HUES64 (cell line): ENCODE results near the gene LRRC15.

ENCODE experiments used
- H3K27ac ChIP-seq: 2 replicates; pipeline ENCODE4 v1.7.0; 2013; ENCODE audit warnings: low read depth, low read length, inconsistent platforms
- H3K27me3 ChIP-seq: 2 replicates; pipeline ENCODE4 v1.6.1; 2013; ENCODE audit warnings: mild to moderate bottlenecking, low read length; ENCODE audit not compliant: insufficient read depth
- H3K36me3 ChIP-seq: 2 replicates; pipeline ENCODE4 v1.6.1; 2013; ENCODE audit warnings: mild to moderate bottlenecking, low read length; ENCODE audit not compliant: insufficient read depth
- H3K4me1 ChIP-seq: 2 replicates; pipeline ENCODE4 v1.6.1; 2013; ENCODE audit warnings: mild to moderate bottlenecking, low read length, moderate library complexity; ENCODE audit not compliant: insufficient read depth
- H3K4me3 ChIP-seq: 2 replicates; pipeline ENCODE4 v1.5.1; 2013; ENCODE audit warnings: mild to moderate bottlenecking, low read length, moderate library complexity
- H3K9ac ChIP-seq: 2 replicates; pipeline ENCODE4 v1.6.1; 2013; ENCODE audit warnings: mild to moderate bottlenecking, low read depth, low read length
- H3K9me3 ChIP-seq: 2 replicates; pipeline ENCODE4 v1.6.1; 2013; ENCODE audit warnings: low read depth, low read length; ENCODE audit not compliant: insufficient read depth
- WGBS: fragments of 150-250, 120-280 bp; methylation state at CpG from one replicate; pipeline ENCODE4 v1.1.7; 2013; ENCODE audit warnings: missing lambda C conversion rate; 5-methylcytosine and 5-hydroxymethylcytosine counted together

Gene LRRC15

DNA sequence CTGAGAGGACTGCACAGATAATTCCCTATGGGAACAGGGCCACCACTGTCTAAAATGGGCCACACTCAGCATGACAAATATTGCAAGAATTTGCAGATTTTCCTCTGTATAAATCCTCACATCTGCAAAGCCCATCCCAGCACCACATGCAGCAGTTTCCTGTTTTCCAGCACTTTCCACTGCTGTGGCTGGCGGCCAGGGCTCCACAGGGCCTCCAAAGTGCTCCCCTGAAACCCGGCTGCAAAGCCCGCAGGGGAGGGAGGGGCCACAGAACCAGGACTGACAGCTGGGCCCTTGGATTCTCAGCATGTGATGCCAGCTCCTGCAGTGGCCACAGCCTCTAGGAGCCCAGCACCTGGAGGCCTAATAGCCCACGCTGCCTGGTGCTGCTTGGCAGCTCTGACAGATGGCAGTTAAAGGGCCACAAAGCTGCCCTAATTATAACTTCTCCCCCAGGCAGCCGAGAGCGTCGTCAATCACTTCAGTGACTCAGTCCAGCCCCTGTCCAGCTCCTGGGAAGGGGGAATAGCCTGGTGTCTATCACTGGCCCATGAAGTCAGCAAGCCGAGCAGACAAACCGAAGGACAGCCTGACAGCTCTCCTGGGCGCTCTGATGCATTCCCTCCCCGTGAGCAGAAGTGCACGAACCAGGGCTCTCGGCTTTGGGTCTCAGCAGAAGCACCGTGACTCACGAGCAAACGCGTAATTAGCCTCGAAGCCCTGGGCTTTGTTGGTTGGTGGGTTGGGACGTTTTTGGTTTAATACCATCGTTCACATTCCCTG is 4.7 kb downstream of the LRRC15 start:
- WGBS: 45% methylated on average over 20 of the region's 20 CpGs
- Histone ChIP-seq H3K4me3 (no peak overlapping the region), H3K4me1 (peaks cover 14% of the 10 kb centered on the region; the same call in 1 of the 2 replicates), H3K9ac (no peak overlapping the region), H3K9me3 (no peaks in the 10 kb centered on the region), H3K27ac (no peak overlapping the region), H3K36me3 (no peaks in the 10 kb centered on the region), H3K27me3 (peaks cover 23% of the 10 kb centered on the region)

DNA sequence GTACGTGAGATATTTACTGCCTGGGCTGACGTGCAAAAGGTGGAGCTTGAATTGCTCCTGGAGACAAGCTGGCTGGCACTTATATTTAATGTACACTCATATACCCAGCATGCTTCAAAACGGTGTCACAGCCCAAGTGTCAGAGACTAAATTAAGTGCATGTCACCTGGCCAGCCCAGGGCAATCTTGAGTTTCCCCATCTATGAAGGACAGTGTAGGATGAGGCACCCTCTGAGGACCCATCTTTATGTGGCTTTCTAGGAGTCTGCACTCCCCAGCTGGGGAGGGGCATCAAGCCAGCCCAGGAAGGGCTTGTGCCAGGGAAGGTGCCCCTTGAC is 5.3 kb downstream of the LRRC15 start:
- H3K9me3 ChIP-seq: no peaks in the 10 kb centered on the region
- H3K27ac ChIP-seq: no peak overlapping the region
- no peaks in the 10 kb centered on the region for H3K36me3 ChIP-seq
- no peak overlapping the region for H3K9ac ChIP-seq
- H3K4me1 ChIP-seq: peaks cover 9% of the 10 kb centered on the region; the same call in 1 of the 2 replicates
- 96% methylated on average over 3 of the region's 3 CpGs for WGBS
- no peak overlapping the region for H3K4me3 ChIP-seq
- peaks cover 18% of the 10 kb centered on the region for H3K27me3 ChIP-seq

DNA sequence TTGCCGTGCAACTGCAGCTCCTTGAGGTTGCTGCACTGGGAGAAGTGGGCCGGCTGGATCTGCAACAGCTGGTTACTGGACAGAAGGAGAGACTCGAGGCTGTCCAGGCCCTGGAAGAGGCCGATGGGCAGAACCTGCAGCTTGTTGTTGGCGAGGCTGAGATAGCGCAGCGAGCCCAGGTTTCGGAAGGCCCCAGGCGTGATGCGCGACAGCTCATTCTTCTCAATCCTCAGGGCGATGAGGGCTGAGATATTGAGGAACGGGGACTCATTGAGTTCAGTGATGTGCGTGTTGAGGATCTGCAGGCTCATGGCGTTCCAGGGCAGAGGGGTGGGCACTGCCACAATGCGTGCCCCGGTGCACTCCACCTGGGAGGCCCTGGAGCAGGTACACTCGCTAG is 9.0 kb downstream of the LRRC15 start:
- H3K36me3 ChIP-seq: no peaks in the 10 kb centered on the region
- WGBS: 90% methylated on average over 18 of the region's 18 CpGs

DNA sequence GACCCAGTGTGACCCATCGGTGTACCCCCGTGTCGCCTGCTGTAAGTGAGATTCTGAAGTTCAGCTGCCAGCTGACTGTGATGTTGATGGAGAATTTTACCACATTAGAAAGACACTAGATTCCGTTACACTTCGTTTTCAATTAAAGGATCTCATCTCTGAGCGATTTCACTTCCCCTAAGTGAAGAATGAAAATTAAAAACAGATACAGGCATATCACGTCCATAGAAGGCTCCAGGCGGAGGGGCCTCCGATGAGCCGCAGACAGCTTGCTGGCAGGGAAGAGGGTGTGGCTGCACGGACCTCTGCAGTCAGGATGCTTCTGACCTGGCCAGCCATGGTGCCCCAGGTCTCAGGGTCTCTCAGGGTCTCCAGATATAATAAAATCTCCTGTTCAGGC is 11.9 kb downstream of the LRRC15 start:
- no peak overlapping the region for H3K27ac ChIP-seq
- H3K9ac ChIP-seq: no peak overlapping the region
- H3K9me3 ChIP-seq: no peaks in the 10 kb centered on the region
- no peaks in the 10 kb centered on the region for H3K27me3 ChIP-seq
- 93% methylated on average over 11 of the region's 11 CpGs for WGBS
- no peaks in the 10 kb centered on the region for H3K4me1 ChIP-seq
- no peak overlapping the region for H3K4me3 ChIP-seq
- H3K36me3 ChIP-seq: no peaks in the 10 kb centered on the region

More for the DNA sequence above, 9.0 kb downstream of the LRRC15 start:
- Histone ChIP-seq H3K4me1 (no peaks in the 10 kb centered on the region), H3K9ac (no peak overlapping the region), H3K9me3 (no peaks in the 10 kb centered on the region), H3K4me3 (no peak overlapping the region), H3K27ac (no peak overlapping the region), H3K27me3 (no peaks in the 10 kb centered on the region)

DNA sequence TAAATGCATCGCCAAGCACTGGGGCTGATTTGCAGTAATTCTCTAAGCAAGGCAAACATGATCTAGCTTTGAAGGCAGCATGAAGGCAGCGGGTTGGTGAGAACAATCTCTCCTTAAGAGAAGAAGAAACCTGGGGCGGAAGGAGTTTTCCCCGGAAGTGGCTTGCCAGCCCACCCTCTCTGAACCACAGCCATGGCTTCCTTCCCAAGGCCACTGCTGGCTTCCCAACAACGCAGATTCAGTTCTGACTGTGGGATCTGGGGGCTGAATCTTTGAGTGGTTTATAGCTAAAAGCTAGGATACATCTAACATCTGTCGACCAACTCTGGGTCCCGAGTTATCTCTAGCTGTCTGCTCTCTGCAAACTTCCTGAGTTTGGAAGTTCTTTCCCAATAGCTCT is 14.2 kb downstream of the LRRC15 start:
- Histone ChIP-seq H3K36me3 (no peaks in the 10 kb centered on the region), H3K27me3 (no peaks in the 10 kb centered on the region), H3K27ac (no peak overlapping the region), H3K9me3 (no peaks in the 10 kb centered on the region), H3K4me3 (no peak overlapping the region), H3K9ac (no peak overlapping the region), H3K4me1 (no peaks in the 10 kb centered on the region)
- WGBS: 89% methylated on average over 7 of the region's 7 CpGs

DNA sequence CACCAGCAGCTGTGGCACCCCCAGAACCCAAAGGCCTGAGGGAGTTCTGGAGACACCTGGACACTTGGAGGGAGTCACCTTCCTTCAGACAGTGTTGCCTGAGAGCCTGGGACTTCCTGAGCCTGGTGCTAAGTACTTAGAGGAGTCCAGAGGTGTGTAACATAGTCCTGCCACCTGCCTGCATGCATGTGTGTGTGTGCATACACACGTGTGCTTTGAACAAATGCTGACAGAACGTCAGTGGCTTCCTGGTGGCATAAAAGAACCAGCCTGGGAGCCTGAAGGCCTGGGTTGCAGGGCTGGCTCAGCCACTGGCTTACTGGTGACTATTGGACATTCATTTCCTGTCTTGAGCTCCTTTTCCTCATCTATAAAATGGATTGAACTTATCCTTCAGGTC is 15.2 kb downstream of the LRRC15 start:
- Histone ChIP-seq H3K27ac (no peak overlapping the region), H3K36me3 (no peaks in the 10 kb centered on the region), H3K9ac (no peak overlapping the region), H3K4me3 (no peak overlapping the region), H3K27me3 (no peaks in the 10 kb centered on the region), H3K4me1 (no peaks in the 10 kb centered on the region), H3K9me3 (no peaks in the 10 kb centered on the region)
- 81% methylated on average over 2 of the region's 2 CpGs for WGBS

DNA sequence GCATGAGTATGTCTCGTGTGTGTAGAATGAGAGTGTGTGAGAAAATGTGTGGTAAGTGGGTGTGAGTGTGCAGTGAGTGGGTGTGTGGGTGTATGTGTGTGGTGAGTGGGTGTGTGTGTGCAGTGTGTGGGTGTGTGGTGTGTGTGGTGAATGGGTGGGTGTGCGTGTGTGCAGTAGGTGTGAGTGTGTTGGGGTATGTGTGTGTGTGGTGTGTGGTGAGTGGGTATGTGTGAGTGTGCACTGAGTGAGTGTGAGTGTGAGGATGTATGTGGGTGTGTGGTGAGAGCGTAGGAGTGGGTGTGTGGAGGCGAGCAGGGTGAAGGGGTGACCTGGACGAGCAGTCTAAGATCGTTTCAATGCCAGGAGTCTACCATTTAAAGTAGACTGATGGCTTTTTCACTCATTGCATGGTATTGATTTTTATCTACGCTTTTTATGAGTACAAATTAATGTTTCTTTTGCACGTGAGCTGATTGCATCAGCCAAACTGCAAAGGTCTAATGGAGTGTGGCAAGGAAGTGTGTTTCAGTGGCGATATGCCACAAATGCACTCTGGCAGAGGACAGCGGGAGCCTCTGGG is 16.8 kb downstream of the LRRC15 start:
- 93% methylated on average over 10 of the region's 10 CpGs for WGBS
- Histone ChIP-seq H3K27me3 (no peaks in the 10 kb centered on the region), H3K36me3 (no peaks in the 10 kb centered on the region), H3K27ac (no peak overlapping the region), H3K9ac (no peak overlapping the region), H3K4me3 (no peak overlapping the region), H3K9me3 (no peaks in the 10 kb centered on the region), H3K4me1 (no peaks in the 10 kb centered on the region)

DNA sequence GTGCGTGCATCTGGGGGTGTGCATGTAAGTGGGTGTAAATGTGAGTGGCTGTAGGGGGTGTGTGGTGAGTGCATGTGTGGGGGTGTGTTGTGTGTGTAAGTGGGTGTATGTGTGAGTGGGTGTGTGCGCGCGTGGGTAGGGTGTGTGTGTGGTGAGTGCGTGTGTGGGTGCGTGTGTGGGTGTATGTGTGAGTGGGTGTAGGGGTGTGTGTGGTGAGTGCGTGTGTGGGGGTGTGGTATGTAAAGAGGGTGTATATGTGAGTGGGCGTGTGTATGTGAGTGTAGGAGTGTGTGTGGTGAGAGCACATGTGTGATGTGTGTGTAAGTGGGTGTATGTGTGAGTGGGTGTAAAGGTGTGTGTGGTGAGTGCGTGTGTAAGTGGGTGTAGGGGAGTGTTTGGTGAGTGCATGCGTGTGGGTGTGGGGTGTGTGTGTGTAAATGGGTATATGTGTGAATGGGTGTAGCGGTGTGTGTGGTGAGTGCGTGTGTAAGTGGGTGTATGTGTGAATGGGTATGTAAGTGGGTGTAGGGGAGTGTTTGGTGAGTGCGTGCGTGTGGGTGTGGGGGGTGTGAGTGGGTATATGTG is 17.5 kb downstream of the LRRC15 start:
- no peak overlapping the region for H3K9ac ChIP-seq
- no peaks in the 10 kb centered on the region for H3K9me3 ChIP-seq
- H3K36me3 ChIP-seq: no peaks in the 10 kb centered on the region
- H3K27me3 ChIP-seq: no peaks in the 10 kb centered on the region
- 89% methylated on average over 14 of the region's 14 CpGs for WGBS
- H3K27ac ChIP-seq: no peak overlapping the region
- no peaks in the 10 kb centered on the region for H3K4me1 ChIP-seq
- no peak overlapping the region for H3K4me3 ChIP-seq

DNA sequence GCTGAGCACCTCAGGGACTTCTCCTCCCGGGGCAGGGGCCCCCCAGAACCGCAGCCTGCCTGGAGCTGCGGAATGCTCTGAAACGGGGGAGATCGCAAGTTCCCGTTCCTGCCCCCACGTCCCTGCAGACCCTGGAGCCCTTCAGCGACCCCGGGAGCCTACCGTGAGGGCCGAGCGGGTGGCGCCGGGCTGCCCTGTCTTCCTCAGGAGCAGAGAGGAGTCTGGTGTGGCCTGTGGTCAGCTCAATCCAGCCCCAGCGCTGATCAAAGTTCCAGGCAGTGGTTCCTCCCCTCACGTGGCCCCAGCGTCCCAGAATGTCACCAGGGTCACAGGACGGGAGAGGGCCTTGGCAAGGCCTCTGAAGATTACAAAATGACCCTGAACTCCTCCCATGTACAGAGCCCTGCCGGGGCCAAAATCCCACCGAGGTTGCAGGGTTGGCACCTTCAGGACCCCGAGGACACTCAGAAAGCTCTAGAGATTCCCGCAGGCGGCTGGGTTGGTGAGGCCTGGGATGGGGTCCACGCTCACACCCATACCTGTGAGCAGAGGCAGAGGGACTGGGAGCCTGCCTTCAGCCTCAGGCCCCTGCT is 18.4 kb downstream of the LRRC15 start, which contains the start of gene CPN2:
CPN2 (minus strand) TSS at position 249 of the 593 bp plus-strand sequence. CDS start 8,626 bp downstream, outside the sequence.
- 92% methylated on average over 24 of the region's 24 CpGs for WGBS
- Histone ChIP-seq H3K4me3 (no peak within 1 kb of the TSS), H3K27me3 (no peaks in the 10 kb centered on the region), H3K4me1 (no peaks in the 10 kb centered on the region), H3K36me3 (no peaks in the 10 kb centered on the region), H3K9me3 (no peaks in the 10 kb centered on the region), H3K9ac (no peak within 1 kb of the TSS), H3K27ac (no peak within 1 kb of the TSS)

DNA sequence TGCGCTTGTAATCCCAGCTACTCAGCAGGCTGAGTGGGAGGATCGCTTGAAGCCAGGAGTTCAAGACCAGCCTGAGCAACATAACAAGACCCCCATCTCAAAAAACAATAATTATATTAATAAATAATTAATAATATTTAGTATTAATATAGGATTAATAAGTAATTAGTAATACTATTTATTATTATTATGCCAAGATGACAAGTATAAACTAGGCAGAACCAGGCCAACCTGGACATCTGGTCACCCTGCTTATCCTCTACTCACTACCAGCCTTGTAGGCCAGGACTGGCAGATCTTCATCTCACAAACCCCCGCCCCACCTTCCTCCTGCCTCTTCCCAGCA is 18.8 kb downstream of the LRRC15 start:
- 96% methylated on average over 2 of the region's 3 CpGs for WGBS
- Histone ChIP-seq H3K9me3 (no peaks in the 10 kb centered on the region), H3K27ac (no peak overlapping the region), H3K4me3 (no peak overlapping the region), H3K9ac (no peak overlapping the region), H3K27me3 (no peaks in the 10 kb centered on the region), H3K4me1 (no peaks in the 10 kb centered on the region), H3K36me3 (no peaks in the 10 kb centered on the region)

DNA sequence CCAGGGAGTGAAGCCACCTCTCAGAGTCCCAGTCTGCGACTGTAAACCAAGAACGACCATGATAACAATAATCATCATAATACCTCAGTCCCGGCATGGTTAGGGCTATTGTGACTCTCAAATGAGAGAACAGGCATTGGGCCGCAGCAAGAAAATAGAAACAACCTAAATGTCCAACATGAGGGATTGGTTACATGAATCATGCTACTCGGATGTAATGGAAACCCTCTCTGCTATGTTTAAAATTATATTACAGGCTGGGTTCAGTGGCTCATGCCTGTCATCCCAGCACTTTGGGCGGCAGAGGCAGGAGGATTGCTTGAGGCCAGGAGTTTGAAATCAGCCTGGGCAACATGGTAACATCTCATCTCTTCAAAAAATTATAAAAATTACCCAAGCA is 21.2 kb downstream of the LRRC15 start:
- WGBS: 95% methylated on average over 6 of the region's 6 CpGs
- Histone ChIP-seq H3K4me3 (no peak overlapping the region), H3K9me3 (no peaks in the 10 kb centered on the region), H3K36me3 (no peaks in the 10 kb centered on the region), H3K27me3 (peaks cover 5% of the 10 kb centered on the region), H3K4me1 (no peaks in the 10 kb centered on the region), H3K27ac (no peak overlapping the region), H3K9ac (no peak overlapping the region)
